NCI-H146 treated with DMSO at 0.1 percent for 48 hours (cell line): Measurements from ENCODE around the gene ST6GALNAC4.
A peak's percentile ranks its signal among the peaks of the same experiment; 100 is the strongest.

ENCODE experiments used
- DNase-seq: peaks from one replicate; lab custom pipeline; 2025; ENCODE audit not compliant: unreplicated experiment; lab: John Stamatoyannopoulos, UW

The ST6GALNAC4 gene

GRCh38 chr9:127947841-127948710, 31.2 kb upstream of the ST6GALNAC4 start:
- DNase-seq = no peak

- no peak for DNase-seq
These were observed 29.9 kb upstream of the ST6GALNAC4 start for GRCh38 chr9:127946728-127947127.

DNA sequence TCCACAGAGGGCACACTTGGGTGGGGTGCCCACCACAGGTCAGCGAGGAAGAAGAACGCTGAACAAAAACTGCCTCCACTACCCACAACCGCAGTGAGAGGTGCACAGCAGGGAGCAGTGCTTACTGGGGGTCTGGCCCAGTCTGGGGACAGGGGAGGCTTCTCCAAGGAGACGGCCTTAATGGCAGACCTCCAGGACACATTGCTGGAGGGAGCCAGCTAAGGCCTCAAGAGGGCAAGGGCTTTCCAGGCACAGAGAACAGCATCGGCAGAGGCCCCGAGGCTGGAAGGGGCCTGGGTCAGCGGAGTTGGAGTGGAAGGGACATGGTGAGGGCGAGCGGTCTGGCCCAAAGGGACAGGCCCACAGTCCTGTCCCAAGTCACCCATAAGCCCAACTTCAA, 29.1 kb upstream of the ST6GALNAC4 start:
- no peak for DNase-seq

GRCh38 chr9:127945338-127945737, 28.5 kb upstream of the ST6GALNAC4 start:
- DNase-seq = no peak

GRCh38 chr9:127944586-127945218, 27.9 kb upstream of the ST6GALNAC4 start:
- DNase-seq = no peak

GRCh38 chr9:127943731-127944144, 26.9 kb upstream of the ST6GALNAC4 start:
- peak; percentile 21 for DNase-seq

- DNase-seq = no peak
These were observed 26.3 kb upstream of the ST6GALNAC4 start for GRCh38 chr9:127943011-127943662.

GRCh38 chr9:127942216-127943010, 25.6 kb upstream of the ST6GALNAC4 start:
- no peak for DNase-seq

DNA sequence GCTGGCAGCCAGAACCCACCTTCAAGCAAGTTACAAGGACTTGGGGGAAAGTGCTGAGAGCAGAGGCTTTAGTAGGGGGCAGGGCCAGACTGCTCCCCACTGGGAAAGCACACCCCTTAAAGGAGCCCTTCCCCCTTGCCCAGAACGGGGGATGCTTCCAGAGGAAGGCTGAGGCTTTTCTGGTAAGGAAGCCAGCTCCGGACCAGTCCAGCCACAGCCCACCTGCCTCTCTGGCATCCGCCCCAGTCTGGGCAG, 25.0 kb upstream of the ST6GALNAC4 start:
- no peak for DNase-seq

DNA sequence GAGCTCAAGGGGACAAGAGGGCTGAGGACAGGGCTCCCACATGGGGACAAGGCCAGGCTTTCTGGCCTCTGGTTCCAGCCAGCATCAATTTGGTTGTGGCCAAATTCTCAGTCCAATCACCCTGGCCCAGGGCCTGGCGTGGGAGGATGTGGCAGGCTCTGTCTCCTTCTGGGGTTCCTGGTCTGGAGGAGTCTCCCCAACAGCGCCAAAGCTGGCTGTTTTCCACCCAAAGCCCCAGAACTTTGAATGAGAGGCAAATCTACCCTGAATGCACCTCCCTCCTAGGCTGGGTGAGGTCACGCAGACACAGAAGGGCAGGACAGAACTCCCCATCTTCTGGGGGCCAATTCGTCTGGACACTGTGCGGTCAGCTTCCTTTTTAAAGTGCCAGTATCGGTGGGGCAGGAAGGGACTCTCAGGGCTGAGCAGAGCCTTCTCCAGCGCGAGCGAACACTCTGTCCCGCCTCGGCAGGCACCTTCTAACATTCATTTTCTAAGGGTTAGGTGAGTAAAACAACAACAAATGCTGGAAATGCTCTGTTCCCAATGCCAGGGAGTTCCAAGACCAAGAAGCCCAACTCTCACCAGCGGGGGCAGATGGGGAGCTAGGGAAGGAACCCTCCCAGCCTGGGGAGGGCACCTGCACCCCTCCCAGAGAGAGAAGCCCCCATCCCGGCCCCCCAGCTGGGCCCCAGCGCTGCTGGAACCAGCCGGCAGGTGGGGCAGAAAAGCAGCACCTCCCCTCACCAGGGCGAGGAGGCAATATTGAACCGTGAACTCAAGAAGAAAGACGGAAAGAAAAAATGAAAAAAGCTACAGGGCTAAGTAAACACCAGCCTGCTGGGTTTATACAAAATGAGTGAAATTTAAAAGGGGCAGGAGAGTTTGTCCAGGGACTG, 24.5 kb upstream of the ST6GALNAC4 start:
- no peak for DNase-seq

DNA sequence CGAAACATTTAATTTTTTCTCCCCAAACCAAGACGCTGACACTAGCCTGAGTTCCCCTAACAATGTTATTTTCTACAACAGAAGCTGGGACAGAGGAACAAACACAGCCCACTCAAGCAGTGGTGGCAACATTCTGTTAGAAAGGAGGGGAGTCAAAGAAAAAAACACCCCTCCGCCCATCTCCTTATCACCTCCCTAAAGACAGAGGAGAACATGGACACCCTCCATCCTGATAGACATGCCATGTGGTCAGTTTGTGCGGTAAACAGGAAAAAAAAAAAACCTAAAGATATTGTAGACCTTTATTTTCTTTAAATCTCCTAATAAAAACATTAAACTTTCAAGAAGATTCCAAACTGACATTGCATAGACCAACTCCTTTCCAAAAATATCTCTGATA, 23.8 kb upstream of the ST6GALNAC4 start:
- no peak for DNase-seq

DNA sequence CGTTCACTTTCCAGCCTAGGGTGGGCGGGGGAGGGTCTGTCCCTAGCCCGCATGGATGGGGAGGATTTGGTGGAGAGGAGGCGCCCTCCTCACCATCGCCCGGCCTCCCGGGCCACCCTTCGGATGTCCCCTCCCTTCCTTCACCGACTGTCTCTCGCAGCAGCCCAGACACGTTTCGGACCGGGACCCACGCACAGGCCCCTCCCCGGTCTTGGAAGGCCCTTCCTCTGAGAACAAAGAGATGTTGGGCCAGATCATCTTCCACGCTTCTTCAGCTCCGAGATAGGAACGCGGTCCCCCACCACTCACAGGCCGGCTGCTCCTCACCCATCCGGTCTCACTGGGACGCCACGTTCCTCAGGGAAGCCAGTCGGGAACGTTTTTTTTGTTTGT, 21.5 kb upstream of the ST6GALNAC4 start:
- DNase-seq = no peak

DNA sequence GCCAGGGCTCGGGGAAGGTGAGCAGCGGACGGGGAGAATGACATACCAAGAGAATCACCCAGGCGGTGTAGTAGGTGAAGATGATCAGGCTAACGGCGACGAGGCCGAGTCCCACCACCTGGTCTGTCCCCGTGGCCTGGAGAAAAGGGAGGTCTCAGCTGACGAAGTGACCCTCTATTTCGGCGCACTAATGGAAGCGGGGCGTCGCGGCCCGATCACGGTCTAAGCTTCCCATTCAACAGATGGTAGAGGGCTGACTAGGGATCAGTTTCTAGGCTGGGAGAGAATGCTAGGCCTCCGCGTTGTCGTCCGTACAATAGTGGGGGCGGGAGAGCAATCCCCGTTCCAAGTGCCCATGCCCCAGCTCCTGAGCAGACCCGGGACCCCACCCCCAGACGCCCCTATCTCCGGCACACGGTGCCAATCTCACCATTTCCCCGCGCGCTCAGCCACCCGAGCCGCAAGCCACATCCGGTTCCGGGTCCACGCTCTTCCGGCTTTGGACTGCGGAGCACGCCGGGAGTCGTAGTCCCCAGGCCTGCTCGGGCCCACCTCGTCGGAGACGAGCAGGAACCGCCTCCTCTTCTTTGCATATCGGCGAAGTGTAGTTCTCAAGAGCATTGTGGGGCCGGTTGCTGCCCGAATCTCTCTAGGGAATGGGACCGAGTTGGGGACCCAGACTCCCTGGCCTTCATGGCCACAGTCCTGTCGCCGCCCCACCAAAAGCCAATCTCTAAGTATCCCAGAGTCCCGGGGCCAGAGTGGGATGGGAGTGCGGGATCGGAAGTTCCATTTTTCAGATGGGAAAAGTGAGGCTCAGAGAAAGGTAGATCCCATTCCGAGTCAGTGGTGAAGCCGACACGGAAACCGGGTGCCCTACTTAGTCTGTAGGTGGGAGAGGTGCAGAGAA, 20.8 kb upstream of the ST6GALNAC4 start, which contains the start of gene DPM2:
Gene DPM2, minus strand, starts transcription at position 467 of the 910 bp plus-strand sequence. Its CDS starts 34 bp downstream, at position 433.
- DNase-seq = peak; percentile 34

- DNase-seq = no peak
These were observed 20.2 kb upstream of the ST6GALNAC4 start for GRCh38 chr9:127937056-127937387.

- no peak for DNase-seq
These were observed 19.6 kb upstream of the ST6GALNAC4 start for GRCh38 chr9:127936347-127936852.

DNA sequence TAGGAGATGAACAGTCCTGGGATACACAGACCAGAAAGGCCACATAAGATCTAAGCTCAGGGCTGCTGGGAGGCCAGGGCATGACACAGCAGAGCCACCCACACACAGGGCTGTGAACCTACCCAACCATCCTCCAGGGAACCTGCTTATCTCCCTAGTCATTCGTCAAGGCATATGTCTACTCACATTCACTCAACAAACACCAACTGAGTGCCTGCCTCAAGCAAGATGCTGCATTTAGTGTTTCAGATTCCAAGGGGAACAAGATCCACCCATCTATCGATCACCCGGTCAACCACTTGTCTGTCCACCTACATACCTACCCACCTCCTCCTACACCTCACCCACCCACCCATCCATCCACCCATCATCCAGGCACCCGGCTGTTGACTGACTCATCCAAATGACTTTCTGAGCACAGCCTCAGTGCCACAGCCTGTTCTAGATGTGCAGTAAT, 19.0 kb upstream of the ST6GALNAC4 start:
- no peak for DNase-seq

DNA sequence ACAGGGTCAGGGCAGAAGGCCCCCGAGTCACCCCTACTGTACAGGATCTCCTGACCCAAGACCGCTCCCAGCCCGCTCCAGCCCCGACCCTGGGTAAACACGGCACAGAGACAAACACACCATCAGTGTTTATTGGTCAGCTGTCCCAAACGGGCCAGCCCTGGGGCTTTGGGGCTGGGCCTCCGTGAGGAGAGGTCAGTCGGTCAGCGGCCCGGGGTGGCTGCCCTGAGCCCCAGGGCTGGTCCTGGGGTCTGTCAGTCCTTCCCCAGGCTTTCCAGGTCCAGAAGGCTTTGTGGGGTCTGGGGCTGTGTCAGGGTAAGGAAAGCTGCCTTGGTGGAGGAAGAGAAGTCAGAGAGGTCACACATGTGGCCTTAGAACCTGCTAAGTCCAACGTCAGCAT, 18.1 kb upstream of the ST6GALNAC4 start:
- DNase-seq = no peak

DNA sequence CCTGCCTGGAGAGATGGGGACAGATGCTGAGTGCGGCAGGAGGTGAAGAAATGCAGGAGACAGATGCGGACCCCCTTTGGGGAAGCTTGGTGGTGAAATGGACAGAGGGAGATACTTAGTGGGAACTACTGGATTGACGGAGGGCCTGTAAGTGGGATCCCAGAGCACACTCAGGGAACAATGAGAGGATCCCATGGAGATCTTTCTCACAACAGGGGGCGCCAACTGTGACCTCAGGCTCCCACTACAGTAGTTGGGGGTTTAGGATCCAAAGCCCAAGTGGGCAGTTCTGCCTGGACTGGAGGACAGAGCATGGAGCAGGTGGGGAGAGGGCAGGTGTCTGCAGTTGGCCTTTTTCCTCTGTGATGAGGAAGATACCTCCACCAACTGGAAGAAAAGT, 17.4 kb upstream of the ST6GALNAC4 start:
- DNase-seq = no peak
